HG02840 (cell line): ENCODE measurements around the gene UBR1.
A peak's percentile ranks its signal among the peaks of the same experiment; 100 is the strongest.
"Not testable (repeated sequence)": the region's sequence is repeated elsewhere in the genome, so short reads cannot be mapped to it uniquely, and the experiment has no call there.

Experiments used
- ATAC-seq: cut with Tn5 transposase; IDR thresholded peaks from one replicate; pipeline ENCODE4 v1.9.1; 2021; ENCODE audit warnings: mild to moderate bottlenecking, moderate library complexity, moderate number of reproducible peaks; ENCODE audit not compliant: unreplicated experiment, low FRiP score

The UBR1 gene

GRCh38 chr15:42984493-42985034, 121.3 kb downstream of the UBR1 start:
- ATAC-seq: no peak

- not testable (repeated sequence) for ATAC-seq
Measured at GRCh38 chr15:42979113-42979512, 126.7 kb downstream of the UBR1 start.

- ATAC-seq: no peak
Measured at GRCh38 chr15:42974202-42974862, 131.5 kb downstream of the UBR1 start.

- no peak for ATAC-seq
Measured at GRCh38 chr15:42973114-42973513, 132.7 kb downstream of the UBR1 start.

GRCh38 chr15:42971830-42972229, 134.0 kb downstream of the UBR1 start:
- no peak for ATAC-seq

GRCh38 chr15:42964476-42964875, 141.4 kb downstream of the UBR1 start:
- no peak for ATAC-seq

GRCh38 chr15:42955518-42955917, 150.3 kb downstream of the UBR1 start:
- no peak for ATAC-seq

GRCh38 chr15:42954291-42954690, 151.5 kb downstream of the UBR1 start:
- ATAC-seq: no peak

- ATAC-seq: not testable (repeated sequence)
Measured at GRCh38 chr15:42948898-42949297, 156.9 kb downstream of the UBR1 start.

GRCh38 chr15:42940527-42940926, 165.3 kb downstream of the UBR1 start:
- ATAC-seq: no peak

GRCh38 chr15:42939841-42940240, 166.0 kb downstream of the UBR1 start:
- ATAC-seq: no peak

GRCh38 chr15:42937143-42937542, 168.7 kb downstream of the UBR1 start:
- ATAC-seq: no peak

GRCh38 chr15:42933886-42934667, 171.8 kb downstream of the UBR1 start:
- no peak for ATAC-seq

GRCh38 chr15:42932833-42933515, 172.9 kb downstream of the UBR1 start:
- ATAC-seq: no peak

- ATAC-seq: no peak
Measured at GRCh38 chr15:42931702-42932486, 173.9 kb downstream of the UBR1 start.

GRCh38 chr15:42929306-42929848, 176.5 kb downstream of the UBR1 start:
- no peak for ATAC-seq

- no peak for ATAC-seq
Measured at GRCh38 chr15:42921342-42921731, 184.5 kb downstream of the UBR1 start.

GRCh38 chr15:42920519-42921341, 185.1 kb downstream of the UBR1 start, which contains the start of gene TTBK2:
TSS of gene TTBK2 (minus strand) at chr15:42920778. CDS start at chr15:42878617, 42,161 bp downstream.
- peak; percentile 97 for ATAC-seq
